ENCODE measurements around the gene OPTN.

Gene OPTN

DNA sequence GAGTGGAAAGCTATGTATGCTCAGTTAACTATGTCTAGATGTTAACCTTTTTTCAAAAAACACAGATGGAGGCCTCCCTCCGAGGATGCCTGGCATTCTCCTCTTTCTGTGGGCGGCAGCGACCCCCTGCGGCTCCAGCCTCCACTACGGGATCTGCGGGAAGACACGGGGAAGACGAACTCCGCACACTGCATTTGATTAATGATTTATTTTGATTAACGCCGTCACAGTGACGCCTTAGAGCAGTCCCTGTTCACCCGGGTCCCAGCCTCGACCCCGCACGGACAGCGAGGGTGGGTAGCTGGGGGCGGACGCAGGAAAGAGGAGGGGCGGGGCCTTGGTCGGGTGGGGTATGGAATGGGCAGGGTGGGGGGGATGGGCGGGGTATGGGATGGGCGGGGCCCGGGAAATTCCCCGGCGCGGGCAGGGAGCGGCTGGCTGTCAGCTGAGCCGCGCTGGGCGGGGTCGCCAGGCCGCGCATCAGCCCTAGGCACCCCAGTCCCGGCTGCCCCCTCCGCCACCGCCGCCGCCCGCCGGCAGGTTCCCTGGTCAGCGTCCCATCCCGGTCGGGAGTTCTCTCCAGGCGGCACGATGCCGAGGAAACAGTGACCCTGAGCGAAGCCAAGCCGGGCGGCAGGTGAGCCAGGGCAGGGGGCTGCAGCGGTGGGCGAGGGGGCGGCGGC is at the start of gene OPTN:
OPTN (plus strand) TSS at position 498 of the 683 bp plus-strand sequence. CDS start 8,960 bp downstream, outside the sequence.
- TF ChIP-seq GATA2 (IDR thresholded peaks at IDR 0.05; ENCODE audit: low read depth, low read length) (no peak), GATA3 (IDR thresholded peaks at IDR 0.05; ENCODE audit: low read depth, low read length) (no peak)

- TF ChIP-seq GATA3 (IDR thresholded peaks at IDR 0.05; ENCODE audit: low read depth, low read length) (no peak), GATA2 (IDR thresholded peaks at IDR 0.05; ENCODE audit: low read depth, low read length) (no peak)
Observed at GRCh38 chr10:13051126-13051694, 48.8 kb upstream of the OPTN start.

DNA sequence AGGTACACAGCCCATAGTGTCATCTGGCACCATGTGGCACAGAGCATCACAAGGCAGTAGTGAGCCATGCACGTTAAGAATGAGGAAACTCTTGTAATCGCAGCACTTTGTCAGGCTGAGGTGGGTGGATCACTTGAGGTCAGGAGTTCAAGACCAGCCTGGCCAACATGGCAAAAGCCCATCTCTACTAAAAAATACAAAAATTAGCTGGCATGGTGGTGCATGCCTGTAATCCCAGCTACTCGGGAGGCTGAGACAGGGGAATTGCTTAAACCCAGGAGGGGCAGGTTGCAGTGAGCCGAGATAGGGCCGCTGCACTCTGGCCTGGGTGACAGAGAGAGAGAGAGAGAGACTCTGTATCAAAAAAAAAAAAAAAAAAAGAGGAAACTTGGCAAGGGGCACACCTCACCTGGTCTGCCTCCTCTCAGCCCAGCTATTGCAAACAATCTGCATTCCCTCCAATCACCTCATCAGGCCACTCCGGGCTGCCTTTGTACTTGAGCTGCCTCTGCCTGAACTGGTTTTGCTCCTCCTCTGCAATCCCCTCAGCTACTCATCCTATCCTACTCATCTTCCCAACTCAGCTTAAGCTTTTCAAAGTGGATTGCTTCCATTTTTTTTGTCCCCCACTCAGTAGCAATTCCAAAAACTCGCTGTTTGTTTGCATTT is 46.0 kb upstream of the OPTN start:
- TF ChIP-seq GATA2 (IDR thresholded peaks at IDR 0.05; ENCODE audit: low read depth, low read length) (no peak), GATA3 (IDR thresholded peaks at IDR 0.05; ENCODE audit: low read depth, low read length) (no peak)

- TF ChIP-seq GATA3 (IDR thresholded peaks at IDR 0.05; ENCODE audit: low read depth, low read length) (no peak), GATA2 (IDR thresholded peaks at IDR 0.05; ENCODE audit: low read depth, low read length) (no peak)
Observed at GRCh38 chr10:13054844-13055243, 45.1 kb upstream of the OPTN start.

- TF ChIP-seq GATA3 (IDR thresholded peaks at IDR 0.05; ENCODE audit: low read depth, low read length) (no peak), GATA2 (IDR thresholded peaks at IDR 0.05; ENCODE audit: low read depth, low read length) (no peak)
Observed at GRCh38 chr10:13056456-13057077, 43.4 kb upstream of the OPTN start.

- TF ChIP-seq GATA2 (IDR thresholded peaks at IDR 0.05; ENCODE audit: low read depth, low read length) (no peak), GATA3 (IDR thresholded peaks at IDR 0.05; ENCODE audit: low read depth, low read length) (no peak)
Observed at GRCh38 chr10:13062803-13063202, 37.2 kb upstream of the OPTN start.

DNA sequence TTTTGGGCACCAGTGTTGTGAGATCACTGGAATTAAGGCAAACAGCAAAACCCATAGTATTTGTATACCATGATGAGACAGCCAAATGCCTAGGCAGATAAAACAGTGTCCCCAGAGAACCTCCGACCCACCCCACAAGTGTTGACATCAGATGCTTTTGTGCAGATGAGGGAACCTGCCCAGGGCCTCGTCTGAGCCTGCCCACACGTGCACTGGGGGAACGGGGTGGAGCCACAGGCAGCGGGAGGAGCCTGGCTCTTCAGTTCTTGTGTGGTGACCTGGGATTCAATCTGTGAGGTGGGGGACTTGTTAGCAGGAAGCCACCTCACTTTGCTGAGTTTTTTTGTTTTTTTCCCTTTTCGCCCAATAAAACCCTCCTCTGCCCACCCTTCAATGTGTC is 33.4 kb upstream of the OPTN start:
- no peak for TF ChIP-seq GATA2 (IDR thresholded peaks at IDR 0.05; ENCODE audit: low read depth, low read length)
- no peak for TF ChIP-seq GATA3 (IDR thresholded peaks at IDR 0.05; ENCODE audit: low read depth, low read length)

- TF ChIP-seq GATA3 (IDR thresholded peaks at IDR 0.05; ENCODE audit: low read depth, low read length) (no peak), GATA2 (IDR thresholded peaks at IDR 0.05; ENCODE audit: low read depth, low read length) (no peak)
Observed at GRCh38 chr10:13067431-13067830, 32.5 kb upstream of the OPTN start.

DNA sequence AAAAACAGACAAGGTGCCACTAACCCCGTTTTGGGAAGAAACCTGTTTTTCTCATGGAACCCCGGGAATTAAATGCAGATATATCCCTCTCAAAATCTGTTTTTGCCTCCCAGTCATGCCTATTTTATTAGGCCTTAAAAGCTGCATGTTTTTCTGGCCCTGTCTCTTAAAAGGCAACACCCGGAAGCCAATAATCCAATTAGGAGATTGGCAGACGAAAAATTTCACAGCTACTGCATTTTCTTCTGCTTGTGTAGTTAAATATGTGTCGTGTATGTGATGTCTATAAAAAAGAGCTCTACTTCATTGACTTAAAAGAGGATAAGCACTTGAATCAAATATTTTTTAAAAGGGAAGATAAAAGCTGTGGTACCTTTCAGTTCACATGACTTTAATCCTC is 31.9 kb upstream of the OPTN start:
- TF ChIP-seq GATA3 (IDR thresholded peaks at IDR 0.05; ENCODE audit: low read depth, low read length), result no peak
- no peak for TF ChIP-seq GATA2 (IDR thresholded peaks at IDR 0.05; ENCODE audit: low read depth, low read length)

GRCh38 chr10:13068484-13068883 is 31.5 kb upstream of the OPTN start:
- TF ChIP-seq GATA3 (IDR thresholded peaks at IDR 0.05; ENCODE audit: low read depth, low read length), result no peak
- TF ChIP-seq GATA2 (IDR thresholded peaks at IDR 0.05; ENCODE audit: low read depth, low read length), result no peak

- TF ChIP-seq GATA3 (IDR thresholded peaks at IDR 0.05; ENCODE audit: low read depth, low read length) (no peak), GATA2 (IDR thresholded peaks at IDR 0.05; ENCODE audit: low read depth, low read length) (no peak)
Observed at GRCh38 chr10:13072339-13072738, 27.6 kb upstream of the OPTN start.

DNA sequence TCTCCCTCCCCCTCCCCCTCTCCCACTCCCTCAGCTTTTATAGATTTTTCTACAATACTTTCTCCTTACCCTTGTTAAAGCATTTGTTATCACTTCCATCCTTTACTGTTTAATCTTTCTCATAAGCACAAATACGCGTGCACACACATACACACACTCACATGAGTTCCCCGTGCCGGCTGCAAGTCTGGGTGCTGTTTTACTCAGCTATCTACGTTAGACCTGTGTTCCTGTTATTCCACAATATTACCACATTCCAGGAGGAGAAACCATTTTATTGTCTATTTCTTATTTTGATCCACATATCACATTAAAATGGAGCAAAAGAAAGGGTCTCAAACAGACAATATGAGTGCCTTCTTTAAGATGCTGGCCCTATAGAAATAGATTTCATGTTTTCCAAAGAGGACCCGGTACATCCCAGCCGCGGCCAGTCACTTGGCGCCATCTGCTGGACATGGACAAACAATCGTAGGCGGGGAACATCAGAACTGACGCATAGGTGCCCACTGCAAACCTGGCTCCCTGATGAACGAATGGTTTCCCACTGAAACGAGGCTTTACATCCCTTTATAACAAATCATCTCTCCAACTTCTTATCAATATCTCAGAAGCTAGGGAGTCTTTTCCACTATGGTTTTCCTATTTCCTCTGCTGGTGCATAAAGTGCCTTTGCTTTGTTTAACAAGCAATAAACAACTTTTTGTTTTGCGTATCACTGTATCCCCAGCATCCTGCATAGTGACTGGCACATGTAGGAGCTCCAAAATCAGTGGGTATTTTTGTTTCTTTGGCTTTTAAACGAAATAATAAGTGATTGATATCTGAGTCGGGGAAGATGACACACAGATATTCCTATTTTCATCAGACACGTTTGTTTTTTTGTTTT is 25.2 kb upstream of the OPTN start:
- TF ChIP-seq GATA3 (IDR thresholded peaks at IDR 0.05; ENCODE audit: low read depth, low read length) (no peak), GATA2 (IDR thresholded peaks at IDR 0.05; ENCODE audit: low read depth, low read length) (no peak)

DNA sequence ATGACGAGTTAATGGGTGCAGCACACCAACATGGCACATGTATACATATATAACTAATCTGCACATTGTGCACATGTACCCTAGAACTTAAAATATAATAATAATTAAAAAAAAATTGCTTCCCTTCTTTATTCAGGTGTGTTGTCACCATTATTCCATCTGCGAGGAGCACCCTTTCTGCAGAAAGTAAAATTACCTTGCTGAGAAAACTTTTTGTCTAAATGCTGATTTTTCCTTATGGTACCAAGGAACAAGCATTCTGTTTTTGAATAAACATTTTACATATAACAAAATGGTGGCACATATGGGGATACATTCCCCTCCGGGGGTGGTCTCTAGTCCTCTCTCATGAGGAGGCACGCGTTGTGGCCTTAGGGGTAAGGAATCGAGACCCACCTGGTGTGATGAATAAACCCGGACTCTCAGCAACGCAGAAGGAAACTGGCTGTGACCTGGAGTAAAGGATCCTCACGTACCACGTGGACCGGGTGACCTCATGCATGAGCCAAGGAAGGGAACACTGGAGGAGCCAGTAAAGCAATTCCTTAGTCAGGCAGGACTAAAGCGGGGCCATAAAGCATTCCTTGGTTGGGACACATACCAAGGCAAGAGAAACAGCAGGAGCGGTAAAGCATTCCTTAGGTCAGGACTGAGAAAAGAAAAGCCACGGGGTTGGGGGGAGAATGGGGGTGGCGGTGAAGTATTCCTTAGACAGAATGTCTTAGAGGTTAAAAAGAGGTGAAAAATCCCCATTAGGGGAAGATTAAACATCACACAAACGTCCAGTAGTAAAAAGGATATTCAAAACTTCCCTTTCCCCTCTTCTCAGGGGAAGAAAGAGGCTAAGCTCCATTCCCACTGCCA is 20.8 kb upstream of the OPTN start:
- no peak for TF ChIP-seq GATA3 (IDR thresholded peaks at IDR 0.05; ENCODE audit: low read depth, low read length)
- TF ChIP-seq GATA2 (IDR thresholded peaks at IDR 0.05; ENCODE audit: low read depth, low read length), result no peak

Data from SH-SY5Y (cell line).